Globus pallidus (tissue), 1 donor: Measurements from ENCODE around the gene HUNK.

Source experiments
- DNase-seq: peaks from one replicate; pipeline ENCODE4 v3.0.0-alpha.2; 2015; ENCODE audit warnings: low spot score

HUNK gene

GRCh38 chr21:31957631-31958030, 84.8 kb downstream of the HUNK start:
- DNase-seq: no peak

- no peak for DNase-seq
Measured at GRCh38 chr21:31959881-31960280, 87.1 kb downstream of the HUNK start.

- DNase-seq: no peak
Measured at GRCh38 chr21:31961027-31961426, 88.2 kb downstream of the HUNK start.

- DNase-seq: no peak
Measured at GRCh38 chr21:31961704-31962103, 88.9 kb downstream of the HUNK start.

GRCh38 chr21:31964692-31965091, 91.9 kb downstream of the HUNK start:
- DNase-seq: no peak

- DNase-seq: no peak
Measured at GRCh38 chr21:31967334-31967733, 94.5 kb downstream of the HUNK start.

- DNase-seq: no peak
Measured at GRCh38 chr21:31972622-31973021, 99.8 kb downstream of the HUNK start.

- DNase-seq: no peak
Measured at GRCh38 chr21:31973402-31973944, 100.7 kb downstream of the HUNK start.

GRCh38 chr21:31974454-31974985, 101.7 kb downstream of the HUNK start:
- DNase-seq: peak; percentile 43

- DNase-seq: no peak
Measured at GRCh38 chr21:31975491-31975890, 102.7 kb downstream of the HUNK start.

- DNase-seq: no peak
Measured at GRCh38 chr21:31977816-31978215, 105.0 kb downstream of the HUNK start.

GRCh38 chr21:31983120-31983519, 110.3 kb downstream of the HUNK start:
- DNase-seq: no peak

GRCh38 chr21:31983554-31983953, 110.7 kb downstream of the HUNK start:
- DNase-seq: no peak

- DNase-seq: no peak
Measured at GRCh38 chr21:31985398-31985797, 112.6 kb downstream of the HUNK start.

GRCh38 chr21:31986035-31986856, 113.4 kb downstream of the HUNK start:
- DNase-seq: no peak

GRCh38 chr21:31987696-31988095, 114.9 kb downstream of the HUNK start:
- no peak for DNase-seq

GRCh38 chr21:31988492-31989290, 115.9 kb downstream of the HUNK start:
- DNase-seq: no peak

GRCh38 chr21:31991356-31992331, 118.8 kb downstream of the HUNK start:
- no peak for DNase-seq

GRCh38 chr21:31992391-31992790, 119.6 kb downstream of the HUNK start:
- no peak for DNase-seq

GRCh38 chr21:31993826-31994825, 121.3 kb downstream of the HUNK start:
- no peak for DNase-seq
